Dedifferentiated amniotic fluid mesenchymal stem cell (primary cell): ENCODE results near the gene AOPEP.

ENCODE experiments used
- DNase-seq: peaks from one replicate; pipeline ENCODE4 v3.0.0-alpha.2; 2016; ENCODE audit errors: extremely low spot score

The AOPEP gene

DNA sequence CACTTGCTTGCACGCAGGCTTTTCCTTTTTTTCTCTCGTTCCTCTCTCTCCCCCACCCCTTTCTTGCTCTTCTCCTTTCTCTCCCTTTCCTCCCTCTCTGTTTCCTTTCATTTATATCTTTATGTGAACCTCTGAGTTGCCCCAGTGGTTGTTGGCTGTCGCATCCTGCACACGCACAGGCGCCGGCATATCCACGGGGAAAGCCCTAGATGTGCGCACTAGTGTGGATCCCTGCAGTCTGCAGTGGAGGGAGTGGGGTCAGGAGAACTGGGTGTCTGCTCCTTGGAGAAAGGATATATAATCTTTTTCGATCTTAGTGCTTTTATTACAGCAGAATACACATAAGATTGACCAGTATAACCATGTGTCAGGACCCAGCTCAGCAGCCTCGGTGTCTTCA lies 367.5 kb downstream of the AOPEP start:
- DNase-seq = no peak

DNA sequence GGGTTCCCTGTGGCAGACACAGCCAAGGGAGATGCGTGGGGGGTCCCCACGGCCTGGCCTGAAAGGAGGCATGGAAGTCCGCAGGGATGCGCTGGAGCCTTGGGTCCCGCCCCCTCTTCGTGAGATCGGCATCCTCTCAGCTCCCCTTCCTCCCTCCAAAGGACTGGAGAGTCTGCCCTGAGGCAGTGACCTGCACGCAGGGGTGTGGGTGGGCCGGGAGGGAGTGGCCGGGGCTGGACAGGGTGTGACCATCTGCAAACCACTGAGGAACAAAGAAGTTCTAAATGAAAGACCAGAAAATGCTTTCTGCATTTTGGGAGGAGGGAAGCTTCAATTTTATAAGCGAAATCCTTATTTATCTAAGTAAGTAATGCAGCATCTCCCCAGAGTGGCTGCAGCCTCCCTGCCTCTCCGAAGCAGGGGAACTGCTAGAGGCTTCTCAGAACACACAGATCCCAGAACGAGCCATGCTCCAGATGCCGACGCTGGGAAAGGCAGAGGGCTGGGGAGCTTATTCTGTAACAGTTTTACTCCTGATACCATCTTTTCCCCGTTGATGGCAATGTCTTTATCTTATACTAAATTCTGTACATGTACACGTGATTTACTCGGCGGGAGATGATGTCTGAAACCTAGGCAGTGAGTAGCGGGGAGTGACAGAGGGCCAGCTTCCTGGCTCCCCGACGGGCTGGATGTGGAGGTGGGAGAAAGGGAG lies 369.3 kb downstream of the AOPEP start:
- DNase-seq = no peak

DNA sequence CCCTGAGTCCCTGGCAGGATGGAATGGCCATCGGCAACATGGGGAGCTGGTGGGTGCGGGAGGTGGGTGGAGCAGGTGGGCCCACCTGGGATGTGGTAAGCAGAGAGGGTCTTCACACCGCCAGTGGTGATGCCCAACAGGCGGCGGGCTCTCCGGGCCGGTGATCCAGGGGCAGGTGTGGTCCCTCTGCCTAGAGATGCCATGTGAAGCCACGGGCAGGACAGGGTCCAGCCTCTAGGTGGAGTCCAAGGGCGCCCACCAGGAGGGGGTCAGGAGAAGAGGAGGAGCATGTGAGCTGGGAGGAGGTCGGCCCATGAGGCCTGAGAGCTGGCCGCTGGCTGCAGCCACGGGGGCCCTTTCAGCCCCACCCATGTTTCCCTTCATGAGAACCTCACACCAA lies 369.9 kb downstream of the AOPEP start:
- no peak for DNase-seq

DNA sequence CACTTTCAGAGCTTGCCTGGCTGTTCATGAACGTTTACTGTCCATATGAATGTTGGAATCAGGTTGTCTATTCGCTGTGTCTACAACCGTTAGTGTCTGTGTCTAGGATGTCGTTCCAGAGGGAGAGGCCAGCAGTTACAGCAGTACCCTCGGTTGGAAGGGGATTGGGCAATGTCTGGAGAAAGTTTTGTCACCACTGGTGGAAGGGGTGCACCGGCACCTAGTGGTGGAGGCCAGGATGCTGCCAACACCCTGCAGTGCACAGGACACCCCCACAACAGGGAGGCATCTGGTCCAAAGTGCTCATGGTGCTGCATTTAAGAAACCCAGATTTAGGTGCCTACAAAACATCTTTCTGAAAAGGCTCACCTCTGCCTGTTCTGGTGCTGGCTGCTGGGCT lies 370.3 kb downstream of the AOPEP start:
- DNase-seq = no peak

DNA sequence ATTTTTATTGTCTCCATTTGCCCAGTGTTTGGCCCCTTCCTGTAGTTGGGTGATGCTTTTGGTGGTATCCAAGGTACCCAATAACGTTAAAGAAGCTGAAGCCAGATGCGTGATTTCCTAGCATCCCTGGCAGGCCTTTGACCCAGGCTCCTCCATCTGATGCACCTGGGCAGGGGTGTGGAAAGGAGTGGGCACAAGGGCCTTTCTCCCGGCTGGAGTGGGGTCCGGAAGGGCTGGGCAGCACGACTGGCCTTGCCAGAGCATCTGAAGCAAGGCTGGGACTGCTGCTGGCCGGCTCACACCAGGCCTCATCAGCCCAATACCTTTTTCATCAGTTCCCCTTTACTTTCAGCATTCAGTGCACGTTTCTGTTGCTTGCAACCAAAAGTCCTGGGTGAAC lies 370.8 kb downstream of the AOPEP start:
- DNase-seq = no peak

DNA sequence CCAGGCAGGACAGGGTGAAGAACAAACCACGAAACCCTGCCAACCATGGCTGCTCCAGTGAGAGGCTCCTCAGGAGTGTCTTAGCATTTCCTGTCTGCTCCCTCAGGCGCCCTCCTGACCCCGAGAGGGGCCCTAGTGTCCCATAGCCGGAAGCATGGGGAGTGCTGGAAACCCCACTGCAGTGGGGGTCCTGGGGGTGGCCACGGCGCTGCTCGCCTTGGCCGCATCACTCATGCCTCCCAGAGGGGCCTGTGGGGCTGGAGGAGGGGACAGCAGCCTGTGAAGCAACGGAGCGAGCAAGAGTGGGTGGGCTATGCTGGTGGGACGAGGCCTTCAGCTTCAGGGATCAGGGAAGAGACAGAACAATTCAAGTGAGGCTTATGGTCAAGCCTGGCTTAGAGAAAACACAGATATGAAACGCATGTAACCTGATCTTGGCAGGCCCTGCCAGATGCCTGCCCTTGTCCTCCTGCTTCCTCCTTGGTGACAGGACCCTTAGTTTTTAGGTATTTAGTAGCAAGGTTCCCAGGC lies 372.0 kb downstream of the AOPEP start:
- no peak for DNase-seq

DNA sequence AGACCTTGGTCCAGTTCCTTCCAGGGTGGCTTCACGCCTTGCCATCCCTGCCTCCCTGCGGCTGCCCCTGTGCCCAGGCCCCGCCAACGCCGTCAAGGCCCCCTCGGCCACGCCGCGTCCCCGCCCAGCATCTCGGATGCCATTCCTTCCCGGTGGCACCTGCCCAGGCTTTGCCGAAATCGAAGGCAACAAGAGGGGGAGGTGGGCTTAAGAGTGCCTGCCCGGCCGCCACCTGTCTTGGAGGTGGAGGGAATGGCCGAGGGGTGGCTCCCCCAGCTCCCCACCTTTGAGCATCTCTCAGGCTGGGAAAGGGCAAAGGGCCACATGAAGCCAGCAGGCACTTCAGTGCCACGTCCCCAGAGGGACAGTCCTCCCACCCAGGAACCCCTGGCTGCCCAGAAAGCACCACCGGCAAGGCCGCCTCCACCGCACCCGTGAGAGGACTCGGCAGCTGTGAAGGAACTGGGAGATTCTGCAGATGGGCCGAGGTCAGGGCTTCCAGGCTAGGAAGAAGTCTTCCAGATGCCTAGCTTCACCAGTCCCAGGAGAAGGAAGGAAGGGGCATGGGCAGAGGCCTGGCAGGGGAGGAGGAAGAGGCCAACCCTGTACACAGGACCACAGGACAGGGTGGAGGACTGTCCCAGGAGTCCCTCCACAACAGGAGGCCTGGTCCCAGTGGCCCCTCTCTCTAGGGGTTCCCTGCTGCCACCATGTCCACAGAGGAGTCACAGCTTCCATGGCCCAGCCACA lies 373.0 kb downstream of the AOPEP start:
- no peak for DNase-seq

DNA sequence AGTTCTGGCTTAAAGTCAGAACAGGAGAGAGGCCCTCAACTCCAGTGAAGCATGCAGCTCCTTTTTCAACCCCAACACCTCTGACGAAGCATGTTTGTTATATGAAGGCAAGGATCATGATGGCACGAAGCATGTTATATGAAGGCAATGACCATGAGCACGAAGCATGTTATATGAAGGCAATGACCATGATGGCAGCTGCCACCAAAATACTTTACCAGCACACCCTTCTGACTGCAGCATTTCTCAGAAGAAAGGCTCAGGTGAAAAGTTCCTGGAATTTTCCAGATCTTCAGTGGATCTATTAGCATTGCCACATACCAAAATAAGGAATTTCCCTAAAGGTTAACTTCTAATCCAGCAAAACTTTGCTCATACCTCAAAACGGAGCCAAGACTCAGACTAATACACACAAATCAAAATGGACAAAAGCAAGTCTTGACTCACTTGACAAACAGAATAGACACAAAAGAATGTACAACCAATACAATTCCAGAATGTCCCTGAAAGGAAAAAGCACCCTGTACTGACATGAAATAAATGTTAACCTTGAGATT lies 373.6 kb downstream of the AOPEP start:
- no peak for DNase-seq

DNA sequence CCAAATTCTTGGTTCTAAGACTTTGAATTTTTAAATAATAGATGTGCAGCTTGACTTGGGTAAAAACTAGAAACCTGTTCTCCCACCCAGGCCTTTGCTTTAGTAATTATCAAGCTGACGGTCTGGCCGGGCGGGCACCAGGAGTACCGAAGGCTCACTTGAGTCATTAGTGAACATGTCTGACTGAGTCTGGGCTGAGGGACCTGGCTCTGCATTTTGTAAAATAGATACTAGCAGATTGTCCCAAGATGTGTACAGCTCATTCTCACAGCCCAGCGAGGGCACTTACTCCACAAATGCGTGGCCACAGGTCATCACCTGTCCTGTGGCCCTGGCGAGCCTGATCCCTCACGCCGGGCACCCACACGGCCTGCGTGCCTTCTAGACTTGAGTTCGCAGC lies 374.8 kb downstream of the AOPEP start:
- DNase-seq = no peak

DNA sequence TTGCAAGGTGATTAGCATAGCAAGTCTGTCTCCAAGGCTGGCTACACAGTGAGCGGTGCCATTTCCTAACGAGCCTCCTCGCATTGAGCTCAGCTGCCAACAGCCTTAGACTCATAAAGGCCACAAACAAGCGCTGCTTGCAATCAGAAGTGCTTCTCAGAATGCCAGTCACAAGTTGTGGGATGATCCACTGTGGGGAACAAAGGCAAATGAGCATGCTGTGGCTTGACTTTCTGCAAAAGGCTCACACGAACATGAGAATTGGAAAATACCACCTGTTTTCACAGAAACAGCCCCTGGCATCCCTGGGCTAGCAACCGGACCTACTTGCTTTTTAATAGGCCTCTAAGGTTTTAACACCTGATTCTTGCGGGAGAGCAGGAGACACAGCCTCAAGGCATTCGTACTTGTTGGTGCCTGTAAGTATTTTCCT lies 375.5 kb downstream of the AOPEP start:
- DNase-seq = no peak

DNA sequence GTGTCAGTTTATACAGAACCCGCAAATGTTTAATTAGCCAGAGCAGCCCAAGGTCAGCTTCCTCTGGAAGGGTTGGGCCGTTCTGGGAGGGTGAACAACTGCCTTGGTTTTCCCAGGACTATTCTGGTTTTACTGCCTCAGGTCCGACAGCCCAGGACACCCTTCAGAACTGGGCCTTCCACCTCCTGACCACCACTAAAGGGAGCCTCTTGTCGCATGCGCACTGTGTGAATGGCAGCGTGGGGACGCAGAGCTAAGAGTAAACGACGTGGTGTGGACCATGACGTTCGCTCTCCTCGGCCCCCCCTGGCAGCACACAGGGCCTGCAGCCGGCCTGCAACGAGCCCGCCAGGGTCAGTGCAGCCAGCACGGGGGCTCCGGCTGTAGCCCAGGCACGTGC lies 376.1 kb downstream of the AOPEP start:
- no peak for DNase-seq

DNA sequence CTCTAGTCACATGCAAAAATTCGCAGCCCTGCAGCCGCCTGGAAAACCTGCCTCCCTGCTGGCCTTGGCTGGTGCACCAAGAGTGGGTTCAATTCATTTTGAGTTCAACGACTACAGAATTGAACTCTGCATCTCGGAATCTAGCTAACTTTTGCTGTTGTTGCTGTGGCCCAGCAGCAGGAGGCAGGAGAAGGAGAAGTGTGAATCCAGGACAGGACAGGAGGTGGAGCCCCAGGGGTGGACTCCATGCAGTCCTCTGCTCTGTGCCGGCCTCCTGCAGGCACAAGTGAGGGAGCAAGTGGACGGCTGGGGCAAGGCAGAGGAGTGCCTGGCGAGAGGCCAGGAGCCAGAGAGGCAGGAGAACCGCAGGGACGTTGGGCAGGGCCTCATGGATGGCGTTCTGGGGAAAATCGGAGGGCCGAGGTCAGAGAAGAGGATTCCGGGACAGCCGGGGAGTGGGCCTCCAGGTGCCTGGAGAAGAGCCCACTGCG lies 376.8 kb downstream of the AOPEP start:
- DNase-seq = no peak

DNA sequence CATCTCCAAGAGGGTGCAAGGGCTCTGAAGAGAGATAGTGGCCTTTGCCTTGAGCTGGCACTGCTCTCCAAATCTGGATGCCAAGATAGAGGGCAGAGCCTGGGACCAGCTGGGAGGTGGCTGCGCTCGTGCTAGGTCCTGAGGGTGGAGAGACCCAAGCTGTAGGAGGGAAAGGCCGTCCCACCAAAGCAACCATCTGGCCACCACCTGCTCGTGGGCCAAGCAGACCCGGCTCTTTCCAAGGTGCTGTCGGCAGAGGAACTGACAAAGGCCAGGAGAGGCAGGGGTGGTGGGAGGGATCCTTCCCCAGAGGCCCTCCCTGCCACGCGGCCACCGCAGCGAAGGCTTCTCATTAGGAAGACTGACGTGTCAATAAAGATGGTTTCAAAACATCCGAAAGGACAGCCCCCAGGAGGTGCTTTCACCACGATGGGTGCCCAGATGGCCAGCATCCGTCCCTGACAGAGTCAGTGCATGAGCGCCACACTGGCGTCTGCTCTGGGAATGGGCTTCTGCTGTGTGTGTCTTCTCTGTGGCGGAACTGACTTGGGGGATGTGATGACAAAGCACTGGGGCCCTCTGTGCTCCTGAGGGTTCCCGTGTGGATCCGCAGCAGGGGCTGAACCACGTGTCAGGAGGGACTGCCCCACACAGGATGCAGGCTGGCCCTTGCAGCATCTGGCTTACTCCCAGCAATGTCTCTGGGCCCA lies 377.5 kb downstream of the AOPEP start:
- DNase-seq = no peak

DNA sequence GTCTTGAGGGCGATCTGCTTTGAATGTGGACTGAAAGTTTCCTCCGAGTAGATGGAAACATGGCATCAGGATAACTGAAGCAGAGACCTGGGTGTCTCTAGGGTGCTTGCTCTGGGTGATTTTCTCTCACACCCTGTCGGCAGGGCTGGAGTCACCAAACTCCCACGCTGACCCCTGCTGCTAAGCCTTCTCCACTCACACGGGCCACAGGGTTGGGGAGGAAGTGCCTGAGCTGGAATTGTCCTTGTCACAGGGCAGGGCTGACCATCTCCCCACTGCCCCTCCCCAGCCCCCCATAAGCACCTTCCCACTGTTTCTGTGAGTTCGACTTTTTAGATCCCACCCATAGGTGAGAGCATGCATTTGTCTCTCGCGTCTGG lies 378.1 kb downstream of the AOPEP start:
- DNase-seq = no peak

DNA sequence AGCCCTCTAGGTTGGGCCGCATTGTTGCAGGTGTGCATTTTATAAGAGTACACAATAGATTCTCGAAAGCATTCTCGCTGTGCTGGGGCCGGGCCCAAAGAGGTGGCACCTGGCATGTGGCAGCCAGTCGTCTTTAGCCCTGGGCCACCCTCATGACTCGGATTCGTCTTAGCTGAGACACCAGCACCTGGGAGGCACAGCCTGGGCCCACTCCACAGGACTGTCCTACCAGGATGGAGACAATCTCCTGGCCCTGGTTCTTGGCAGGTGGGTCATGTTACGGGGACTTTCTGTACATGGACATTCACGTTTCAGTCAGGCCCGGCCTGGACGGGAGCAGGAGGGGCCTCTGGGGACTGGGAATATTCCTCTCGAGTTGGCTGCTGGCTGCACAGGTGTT lies 378.5 kb downstream of the AOPEP start:
- no peak for DNase-seq

DNA sequence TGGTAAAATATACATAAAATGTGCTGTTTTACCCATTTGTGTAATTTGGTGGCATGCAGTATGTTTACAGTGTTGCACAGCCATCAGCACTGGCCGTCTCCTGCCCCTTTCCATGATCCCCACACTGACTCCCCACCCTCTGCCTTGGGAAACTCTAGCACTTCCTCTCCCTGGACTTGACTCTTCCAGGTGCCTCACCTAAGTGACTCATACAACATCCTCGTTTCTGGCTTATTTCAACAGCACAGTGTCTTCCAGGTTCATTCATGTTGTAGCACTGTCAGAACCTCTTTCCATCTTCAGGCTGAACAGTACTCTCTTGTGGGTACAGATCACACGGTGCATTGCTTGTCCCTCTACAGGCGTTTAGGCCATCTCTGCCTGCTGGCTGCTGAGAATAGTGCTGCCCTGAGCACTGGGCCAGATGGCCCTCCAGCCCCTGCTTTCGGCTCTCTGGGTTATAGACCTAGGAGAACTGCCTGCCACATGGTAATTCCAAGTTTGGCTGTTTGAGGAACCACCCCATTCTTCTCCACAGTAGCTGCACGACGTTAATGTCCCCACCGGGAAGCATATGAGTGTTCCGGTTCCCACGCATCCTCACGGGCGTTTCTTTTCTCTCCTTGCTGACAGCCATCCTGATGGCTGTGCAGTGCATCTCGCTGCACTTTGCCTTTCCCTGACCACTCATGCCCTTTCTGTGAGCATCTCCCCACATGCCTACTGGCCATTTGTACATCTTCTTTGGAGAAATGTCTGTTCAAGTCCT lies 379.2 kb downstream of the AOPEP start:
- no peak for DNase-seq

DNA sequence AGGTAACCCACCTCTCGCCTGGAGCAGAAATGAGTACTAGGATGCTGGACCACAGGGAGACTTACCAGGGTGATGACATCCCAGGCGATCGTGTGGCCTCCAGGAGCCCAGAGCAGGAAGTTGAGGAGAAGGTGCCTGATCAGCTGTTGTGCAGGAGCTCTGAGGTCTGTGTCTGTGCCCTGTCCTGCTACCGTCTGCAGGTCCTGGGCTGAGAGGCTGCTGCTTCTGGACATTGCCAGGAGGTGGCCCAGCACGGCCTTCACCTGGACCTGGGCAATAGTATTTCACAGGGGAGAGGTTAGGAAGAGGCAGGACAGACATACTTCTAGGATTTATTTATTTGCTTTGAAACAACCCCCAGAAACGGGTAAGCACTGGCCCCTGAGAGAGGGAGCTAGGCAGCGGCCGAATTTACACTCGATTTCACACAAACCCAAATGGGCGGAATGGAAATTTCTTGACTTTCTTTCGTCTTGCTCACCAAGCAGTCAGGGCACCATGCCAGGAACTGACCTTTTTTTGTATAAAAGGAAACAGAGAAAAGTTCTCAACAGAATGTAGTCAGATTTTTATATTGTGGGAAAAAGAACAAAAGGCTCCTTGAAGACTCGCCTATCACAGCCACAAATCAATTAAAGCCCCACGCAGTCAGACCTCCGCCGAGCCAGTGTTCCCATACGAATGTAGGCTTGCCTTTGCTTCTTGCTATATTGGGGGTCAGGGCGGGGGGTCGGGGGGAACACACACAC lies 380.7 kb downstream of the AOPEP start:
- peak; percentile 88 for DNase-seq

DNA sequence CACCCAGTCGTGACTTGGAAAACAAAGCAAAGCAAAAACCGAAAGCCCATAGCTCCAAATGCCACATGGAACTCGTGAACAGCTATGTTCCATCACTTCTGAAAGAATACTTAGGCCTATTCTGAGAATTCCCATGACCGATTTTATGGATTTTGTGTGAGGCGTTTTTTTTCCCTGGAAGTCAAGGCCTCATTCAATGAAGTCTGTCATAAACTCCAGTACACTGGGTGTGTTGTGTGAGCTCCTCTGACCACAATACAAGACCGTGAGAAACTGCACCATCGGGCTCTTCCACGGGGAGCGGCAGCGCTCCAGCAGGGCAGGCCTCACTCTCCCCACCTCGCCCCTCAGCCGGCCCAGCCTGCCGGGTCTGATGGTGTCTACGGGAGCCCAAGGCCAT lies 381.5 kb downstream of the AOPEP start:
- DNase-seq = no peak

DNA sequence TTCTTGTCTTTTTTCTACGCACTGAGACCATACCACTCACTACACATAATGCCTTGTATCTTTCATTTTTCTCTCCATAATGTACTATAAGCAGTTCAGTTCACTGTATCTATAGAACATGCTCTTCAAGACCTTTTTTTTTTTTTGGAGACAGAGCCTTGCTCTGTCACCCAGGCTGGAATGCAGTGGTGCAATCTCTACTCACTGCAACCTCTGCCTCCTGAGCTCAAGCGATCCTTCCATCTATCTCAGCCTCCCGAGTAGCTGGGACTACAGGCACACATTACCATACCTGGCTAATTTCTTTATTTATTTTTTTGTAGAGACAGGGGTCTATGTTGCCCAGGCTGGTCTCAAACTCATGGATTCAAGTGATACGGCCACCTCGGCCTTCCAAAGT lies 382.3 kb downstream of the AOPEP start:
- no peak for DNase-seq

DNA sequence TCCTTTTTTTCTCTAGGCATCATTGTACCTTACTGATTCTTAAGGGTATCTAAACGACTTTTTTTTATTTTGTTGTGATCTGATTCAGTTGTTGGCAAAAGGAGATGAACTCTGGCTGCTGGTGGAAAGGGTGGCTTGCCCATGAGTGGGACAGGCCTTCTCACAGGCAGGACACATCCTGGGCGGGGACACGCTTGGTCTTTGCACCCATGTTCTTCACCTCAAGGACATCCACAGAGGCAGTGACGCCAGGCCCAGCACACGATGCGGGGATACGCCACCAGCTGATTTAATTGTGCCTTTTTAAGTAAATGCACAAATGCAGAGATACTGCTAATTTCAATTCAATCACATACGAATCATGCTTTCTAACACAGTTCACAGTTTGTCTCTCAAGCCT lies 383.0 kb downstream of the AOPEP start:
- no peak for DNase-seq
